ENCODE results near the gene OR8S1.

- TF ChIP-seq CTCF (IDR thresholded peaks at IDR 0.05) = peak; percentile 37 to 70 (median 58)
- TF ChIP-seq POLR2A (IDR thresholded peaks at IDR 0.05) = no peak
Observed at GRCh38 chr12:48542300-48542928, 17.0 kb downstream of the OR8S1 start.
